SK-N-MC (cell line): Measurements from ENCODE around the gene ZSCAN30.

ENCODE experiments used
- EZH2 ChIP-seq: fragments of 200-600 bp; sonication (generic); IDR thresholded peaks from one replicate; pipeline ENCODE4 v1.6.1; 2017; ENCODE audit warnings: antibody characterized with exemption
- POLR2AphosphoS5 ChIP-seq: IDR thresholded peaks from 2 replicates; pipeline ENCODE4 v1.6.1; 2012; ENCODE audit warnings: mild to moderate bottlenecking, low read depth, low read length, borderline replicate concordance

- TF ChIP-seq EZH2 = no peak
- no peak for TF ChIP-seq POLR2AphosphoS5
Measured at GRCh38 chr18:35337286-35337685, 47.3 kb upstream of the ZSCAN30 start.
